Spleen (tissue), 11 donors: ENCODE results near the gene UFL1. TPM values are rescaled to one million over a fixed set of nuclear protein-coding genes. Genes with fewer than 3 reads are reported as not detected.

Source experiments
- DNase-seq: peaks from one replicate; pipeline ENCODE4 v3.0.0-alpha.2; 2020
- H3K27ac ChIP-seq, 8 donors: fragments of 200-600 bp; sonication (generic) in 7 of 8; 1 replicate in 4 of 8; 2 replicates in 4 of 8; pipeline versions ENCODE4 v1.5.0 to v1.8.0; 2016 to 2021; ENCODE audit warnings: inconsistent platforms in 4 of 8, mild to moderate bottlenecking in 4 of 8, moderate library complexity in 1 of 8
- H3K27me3 ChIP-seq, 7 donors: fragments of 200-600 bp; sonication (generic) in 6 of 7; replicated peaks in 1 of 7; 1 replicate in 4 of 7; 2 replicates in 3 of 7; pipeline versions ENCODE4 v1.5.0 to v1.8.0; 2016 to 2021; ENCODE audit warnings: inconsistent platforms in 3 of 7, mild to moderate bottlenecking in 1 of 7
- H3K36me3 ChIP-seq, 6 donors: fragments of 200-600 bp; sonication (generic) in 5 of 6; 1 replicate in 4 of 6; 2 replicates in 2 of 6; pipeline versions ENCODE4 v1.5.0 to v1.8.0; 2016 to 2021; ENCODE audit warnings: inconsistent platforms in 2 of 6
- H3K4me1 ChIP-seq, 6 donors: fragments of 200-600 bp; sonication (generic) in 5 of 6; 1 replicate in 3 of 6; 2 replicates in 3 of 6; pipeline versions ENCODE4 v1.5.0 to v1.8.0; 2016 to 2021; ENCODE audit warnings: inconsistent platforms in 3 of 6
- H3K4me3 ChIP-seq, 8 donors: fragments of 200-600 bp; sonication (generic) in 7 of 8; 1 replicate in 4 of 8; 2 replicates in 4 of 8; pipeline versions ENCODE4 v1.5.0 to v1.8.0; 2016 to 2021; ENCODE audit warnings: inconsistent platforms in 4 of 8, mild to moderate bottlenecking in 4 of 8, moderate library complexity in 2 of 8
- H3K9me3 ChIP-seq, 8 donors: fragments of 200-600 bp; sonication (generic) in 7 of 8; 1 replicate in 4 of 8; 2 replicates in 4 of 8; pipeline versions ENCODE4 v1.5.0 to v1.8.0; 2016 to 2021; ENCODE audit warnings: inconsistent platforms in 4 of 8
- POLR2A ChIP-seq, 3 donors: fragments of 450-650 bp; IDR thresholded peaks; one replicate each; pipeline ENCODE4 v1.5.1; 2017; ENCODE audit warnings: antibody characterized with exemption in 3 of 3, mild to moderate bottlenecking in 1 of 3
- POLR2AphosphoS5 ChIP-seq, 3 donors: sonication (generic); formaldehyde crosslinking; IDR thresholded peaks; one replicate each; pipeline ENCODE4 v1.5.1; 2017; ENCODE audit warnings: antibody characterized with exemption in 3 of 3
- WGBS, 5 donors: extraction: QIAGEN DNeasy Blood & Tissue Kit in 3 of 5; methylation state at CpG; one replicate each; pipeline versions ENCODE4 v1.1.5 to v1.1.7; 2013 to 2018; 5-methylcytosine and 5-hydroxymethylcytosine counted together
- intact Hi-C: fragments of 100-400 bp; cut with DNase I; formaldehyde crosslinking; loops from one replicate; pipeline ENCODE4 v1.15.0; 2023; ENCODE audit warnings: low total_unique reads
- polyA plus RNA-seq, 3 donors: library from polyadenylated mRNA; stranded (reverse); fragments of 200-250 nt; gene quantifications; one replicate each; pipeline ENCODE4 v1.2.1, GENCODE V29; 2013
- total RNA-seq, 7 donors: library from RNA; depleted of rRNA in 3 of 7; stranded (reverse); fragments of >200 nt in 3 of 7; fragmentation: NEBNext Ultra II Directional in 4 of 7; extraction: Animal tissue kit (Norgen Biotek cat#: 25700) in 4 of 7; gene quantifications; one replicate each; pipeline versions ENCODE4 v1.1.0 to v1.2.1, GENCODE V29; 2016 to 2021
- TF ChIP-seq, protein P1 (sequence below), 11 experiments: fragments of 200-600 bp in 7 of 11; fragments of 450-650 bp in 4 of 11; sonication (generic) in 4 of 11; IDR thresholded peaks in 8 of 11; conservative IDR thresholded peaks in 3 of 11; 1 replicate in 7 of 11; 2 replicates in 4 of 11; pipeline versions ENCODE4 v1.4.0 to v1.8.0; 2016 to 2021; ENCODE audit warnings: antibody characterized with exemption in 11 of 11, inconsistent platforms in 4 of 11, mild to moderate bottlenecking in 1 of 11
- donor health status: healthy with polysubstance abuse.
- donor health status: DM: no; HTN: no; CAD: no; lungs with moderate emphysema.
- donor health status: DM: no; HTN: no; CAD: no.
- donor health status: Bipolar disorder and iron deficiency.
- donor health status: healthy.
- donor health status: DM: no; HTN: no; CAD: no.
- donor health status: DM: yes; HTN: yes; CAD: no.

UFL1 gene
- total and polyA plus RNA-seq, 10 donors, result 9.5 to 29.6 (median 21.1) TPM

DNA sequence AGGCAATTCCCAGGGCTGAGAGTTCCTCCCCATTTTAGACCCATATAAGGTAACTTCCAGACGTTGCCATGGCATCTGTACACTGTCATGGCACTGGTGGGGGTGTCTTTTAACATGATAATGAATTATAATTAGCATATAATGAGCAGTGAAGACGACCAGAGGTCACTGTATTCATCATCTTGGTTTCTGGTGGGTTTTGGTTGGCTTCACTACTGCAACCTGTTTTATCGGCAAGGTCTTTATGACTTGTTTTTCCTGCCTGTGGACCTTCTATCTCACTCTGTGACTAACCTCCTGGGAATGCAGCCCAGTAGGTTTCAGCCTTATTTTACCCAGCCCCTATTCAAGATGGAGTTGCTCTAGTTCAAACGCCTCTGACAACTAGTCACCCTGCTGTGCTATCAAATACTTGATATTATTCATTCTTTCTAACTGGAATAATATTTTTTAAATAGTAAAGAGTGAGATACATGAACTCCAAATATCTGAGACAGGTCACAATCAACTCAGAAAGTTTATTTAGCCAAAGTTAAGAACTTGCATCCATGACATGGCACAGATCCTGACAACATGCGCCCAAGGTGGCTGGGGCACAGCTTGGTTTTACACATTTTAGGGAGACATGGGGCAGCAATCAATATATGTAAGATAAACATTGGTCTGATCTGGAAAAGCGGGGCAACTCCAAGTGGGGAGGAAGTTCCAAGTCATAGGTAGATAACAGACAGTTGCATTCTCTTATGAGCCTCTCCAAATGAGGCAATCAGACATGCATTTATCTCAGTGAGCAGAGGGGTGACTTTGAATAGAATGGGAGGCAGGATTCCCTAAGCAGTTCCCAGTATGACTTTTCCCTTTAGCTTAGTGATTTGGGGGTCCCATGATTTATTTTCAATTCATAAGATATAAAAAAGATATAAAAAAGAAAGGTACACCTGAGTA, 1.2 kb upstream of the UFL1 start:
- peak overlapping the region in 6 of 8 donors; percentile 96 to 99 (median 98) for H3K27ac ChIP-seq
- intact Hi-C loops, result no loop called here
- WGBS, 5 donors, result 73 to 86% (median 80%) methylated on average over 6 of the region's 6 CpGs
- DNase-seq, result no peak
- no peaks in the 10 kb centered on the region for H3K27me3 ChIP-seq
- H3K4me1 ChIP-seq, result peaks cover 14 to 38% (median 32%) of the 10 kb centered on the region in 6 donors
- peak overlapping the region; percentile 55 to 79 (median 68) for H3K4me3 ChIP-seq
- peaks cover 0 to 20% (median 5%) of the 10 kb centered on the region in 6 donors for H3K36me3 ChIP-seq
- TF ChIP-seq, protein P1, sequence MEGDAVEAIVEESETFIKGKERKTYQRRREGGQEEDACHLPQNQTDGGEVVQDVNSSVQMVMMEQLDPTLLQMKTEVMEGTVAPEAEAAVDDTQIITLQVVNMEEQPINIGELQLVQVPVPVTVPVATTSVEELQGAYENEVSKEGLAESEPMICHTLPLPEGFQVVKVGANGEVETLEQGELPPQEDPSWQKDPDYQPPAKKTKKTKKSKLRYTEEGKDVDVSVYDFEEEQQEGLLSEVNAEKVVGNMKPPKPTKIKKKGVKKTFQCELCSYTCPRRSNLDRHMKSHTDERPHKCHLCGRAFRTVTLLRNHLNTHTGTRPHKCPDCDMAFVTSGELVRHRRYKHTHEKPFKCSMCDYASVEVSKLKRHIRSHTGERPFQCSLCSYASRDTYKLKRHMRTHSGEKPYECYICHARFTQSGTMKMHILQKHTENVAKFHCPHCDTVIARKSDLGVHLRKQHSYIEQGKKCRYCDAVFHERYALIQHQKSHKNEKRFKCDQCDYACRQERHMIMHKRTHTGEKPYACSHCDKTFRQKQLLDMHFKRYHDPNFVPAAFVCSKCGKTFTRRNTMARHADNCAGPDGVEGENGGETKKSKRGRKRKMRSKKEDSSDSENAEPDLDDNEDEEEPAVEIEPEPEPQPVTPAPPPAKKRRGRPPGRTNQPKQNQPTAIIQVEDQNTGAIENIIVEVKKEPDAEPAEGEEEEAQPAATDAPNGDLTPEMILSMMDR (IDR thresholded peaks at IDR 0.05 in 8 of 11, conservative IDR thresholded peaks at IDR 0.05 in 3 of 11), result no peak
- TF ChIP-seq POLR2AphosphoS5 (IDR thresholded peaks at IDR 0.05) (no peak), POLR2A (IDR thresholded peaks at IDR 0.05) (no peak)
- H3K9me3 ChIP-seq, result no peaks in the 10 kb centered on the region

DNA sequence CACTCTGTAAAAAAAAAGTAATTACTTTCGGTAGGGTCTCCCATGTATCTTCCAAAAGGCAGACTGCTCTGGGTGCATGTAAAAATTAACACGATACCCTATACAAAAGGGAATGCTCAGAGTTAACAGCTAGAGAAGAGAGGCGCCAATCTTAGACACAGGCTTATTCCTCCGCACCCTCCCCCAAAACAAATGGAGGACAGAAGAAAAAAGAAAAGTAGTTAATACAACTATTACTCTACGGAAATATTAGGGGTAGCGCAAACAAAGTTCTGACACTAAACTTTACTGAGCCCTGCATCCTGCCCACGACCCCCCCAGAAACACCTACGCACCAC, 331 bp upstream of the UFL1 start:
- Histone ChIP-seq H3K27me3 (no peaks in the 10 kb centered on the region), H3K4me1 (peaks cover 14 to 38% (median 32%) of the 10 kb centered on the region in 6 donors), H3K9me3 (no peaks in the 10 kb centered on the region), H3K4me3 (peak overlapping the region; percentile 55 to 79 (median 68)), H3K27ac (peak overlapping the region; percentile 96 to 99 (median 98)), H3K36me3 (peaks cover 0 to 28% (median 13%) of the 10 kb centered on the region in 6 donors)
- TF ChIP-seq POLR2A (IDR thresholded peaks at IDR 0.05) (no peak), POLR2AphosphoS5 (IDR thresholded peaks at IDR 0.05) (no peak)
- TF ChIP-seq, protein P1 (IDR thresholded peaks at IDR 0.05 in 8 of 11, conservative IDR thresholded peaks at IDR 0.05 in 3 of 11), result no peak
- intact Hi-C loops, result no loop called here
- no peak for DNase-seq
- WGBS, 5 donors, result 0 to 2% (median 1%) methylated on average over 8 of the region's 8 CpGs

DNA sequence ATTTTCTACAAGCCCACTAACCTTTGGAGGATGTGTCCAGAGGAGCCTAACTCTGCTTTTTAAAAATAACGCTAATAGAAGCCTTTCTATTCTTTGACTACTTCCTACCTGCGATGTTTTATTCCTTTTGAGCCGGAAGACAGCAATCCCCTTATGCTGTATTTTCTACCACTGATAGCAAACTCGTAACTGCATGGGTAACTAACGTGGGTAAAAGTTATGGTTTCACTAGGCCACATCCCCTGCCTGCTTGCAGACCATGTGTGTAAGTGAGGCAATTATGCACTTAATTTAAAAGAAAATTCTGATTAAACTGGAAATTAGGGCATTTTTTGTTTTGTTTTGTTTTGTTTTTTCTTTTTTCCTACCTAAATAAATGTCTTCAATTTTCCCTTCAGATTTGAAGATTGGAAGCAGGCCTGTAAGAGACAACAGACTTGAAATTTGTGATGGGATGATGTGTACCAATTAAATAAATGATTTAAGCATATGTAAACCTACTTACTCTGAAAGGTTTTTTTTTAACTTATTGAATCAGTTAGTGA, 931 bp downstream of the UFL1 start:
- WGBS, 5 donors, result 0 to 1% (median 1%) methylated on average over 5 of the region's 5 CpGs
- TF ChIP-seq, protein P1 (IDR thresholded peaks at IDR 0.05 in 8 of 11, conservative IDR thresholded peaks at IDR 0.05 in 3 of 11), result no peak
- TF ChIP-seq POLR2AphosphoS5 (IDR thresholded peaks at IDR 0.05) (no peak), POLR2A (IDR thresholded peaks at IDR 0.05) (no peak)
- H3K36me3 ChIP-seq, result peaks cover 0 to 41% (median 24%) of the 10 kb centered on the region in 6 donors

DNA sequence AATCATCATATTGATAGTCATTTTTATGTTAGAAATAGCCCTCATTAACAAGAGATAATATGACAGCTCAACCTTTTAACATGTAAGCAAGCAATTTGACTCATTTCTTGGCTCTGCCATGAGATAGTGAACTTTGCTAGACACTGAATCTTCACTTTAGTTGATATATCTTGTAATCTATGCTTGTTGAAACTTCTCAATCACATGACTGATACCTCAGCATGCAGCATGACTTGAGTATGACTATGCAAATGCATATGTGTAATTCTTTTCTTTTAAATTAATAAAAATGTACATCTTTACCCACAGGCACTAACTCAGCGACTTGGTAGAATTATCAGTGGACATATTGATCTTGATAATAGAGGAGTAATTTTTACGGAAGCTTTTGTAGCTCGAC, 6.6 kb downstream of the UFL1 start:
- no peaks in the 10 kb centered on the region for H3K9me3 ChIP-seq
- intact Hi-C loops, result no loop called here
- H3K4me3 ChIP-seq, result no peak overlapping the region
- peaks cover 6 to 26% (median 11%) of the 10 kb centered on the region in 6 donors for H3K4me1 ChIP-seq
- H3K27ac ChIP-seq, result no peak overlapping the region
- WGBS, 5 donors, result 97 to 99% (median 99%) methylated on average over 3 of the region's 3 CpGs
- H3K27me3 ChIP-seq, result no peaks in the 10 kb centered on the region
- H3K36me3 ChIP-seq, result peaks cover 0 to 97% (median 73%) of the 10 kb centered on the region in 6 donors
- TF ChIP-seq POLR2AphosphoS5 (IDR thresholded peaks at IDR 0.05) (no peak), POLR2A (IDR thresholded peaks at IDR 0.05) (no peak)
- TF ChIP-seq, protein P1 (IDR thresholded peaks at IDR 0.05 in 8 of 11, conservative IDR thresholded peaks at IDR 0.05 in 3 of 11), result no peak
- DNase-seq, result no peak

More for the DNA sequence above, 931 bp downstream of the UFL1 start:
- Histone ChIP-seq H3K27ac (peak overlapping the region; percentile 96 to 99 (median 98)), H3K4me3 (peak overlapping the region; percentile 55 to 79 (median 68)), H3K4me1 (peaks cover 14 to 43% (median 32%) of the 10 kb centered on the region in 6 donors), H3K27me3 (no peaks in the 10 kb centered on the region), H3K9me3 (no peaks in the 10 kb centered on the region)
- intact Hi-C loops, result no loop called here
- no peak for DNase-seq
